Mesendoderm (in vitro differentiated cells): ENCODE measurements around the gene PHAF1.
A peak's percentile ranks its signal among the peaks of the same experiment; 100 is the strongest.

Experiments
- DNase-seq: peaks from one replicate; pipeline ENCODE4 v3.0.0; 2013
- H2AK5ac ChIP-seq: 2 replicates; pipeline ENCODE4 v1.6.1; 2013; ENCODE audit warnings: low read length, inconsistent platforms
- H2BK120ac ChIP-seq: 2 replicates; pipeline ENCODE4 v1.6.1; 2013; ENCODE audit warnings: low read depth, mild to moderate bottlenecking, low read length, moderate library complexity, mixed read lengths
- H2BK15ac ChIP-seq: replicated peaks from 2 replicates; pipeline ENCODE4 v1.6.1; 2013; ENCODE audit warnings: low read depth, mild to moderate bottlenecking, moderate library complexity
- H2BK5ac ChIP-seq: 2 replicates; pipeline ENCODE4 v1.6.1; 2013; ENCODE audit warnings: low read length, inconsistent platforms
- H3K18ac ChIP-seq: 2 replicates; pipeline ENCODE4 v1.6.1; 2013; ENCODE audit warnings: mild to moderate bottlenecking, low read length, mixed read lengths
- H3K23ac ChIP-seq: one replicate; pipeline ENCODE4 v1.6.1; 2013; ENCODE audit warnings: low read length
- H3K27ac ChIP-seq: 2 replicates; pipeline ENCODE4 v1.5.1; 2013; ENCODE audit warnings: low read depth, mild to moderate bottlenecking, inconsistent platforms, low read length, moderate library complexity
- H3K27me3 ChIP-seq: 2 replicates; pipeline ENCODE4 v1.6.1; 2013; ENCODE audit warnings: low read length, control low read depth, mild to moderate bottlenecking, inconsistent platforms; ENCODE audit not compliant: insufficient read depth, poor library complexity
- H3K36me3 ChIP-seq: 2 replicates; pipeline ENCODE4 v1.6.1; 2013; ENCODE audit warnings: low read length, inconsistent platforms; ENCODE audit not compliant: control insufficient read depth, insufficient read depth
- H3K4ac ChIP-seq: one replicate; pipeline ENCODE4 v1.6.1; 2013; ENCODE audit warnings: low read depth, mild to moderate bottlenecking, low read length, moderate library complexity
- H3K4me1 ChIP-seq: 2 replicates; pipeline ENCODE4 v1.6.1; 2013; ENCODE audit warnings: low read depth, low read length, inconsistent platforms; ENCODE audit not compliant: control insufficient read depth
- H3K4me2 ChIP-seq: 2 replicates; pipeline ENCODE4 v1.6.1; 2013; ENCODE audit warnings: low read length
- H3K4me3 ChIP-seq: 2 replicates; pipeline ENCODE4 v1.5.1; 2013; ENCODE audit warnings: mild to moderate bottlenecking, low read length
- H3K56ac ChIP-seq: one replicate; pipeline ENCODE4 v1.6.1; 2013; ENCODE audit warnings: low read length
- H3K79me1 ChIP-seq: 2 replicates; pipeline ENCODE4 v1.6.1; 2013; ENCODE audit warnings: low read length, inconsistent platforms
- H3K79me2 ChIP-seq: 2 replicates; pipeline ENCODE4 v1.6.1; 2013; ENCODE audit warnings: mild to moderate bottlenecking, low read length; ENCODE audit not compliant: control insufficient read depth, insufficient read depth
- H3K9ac ChIP-seq: 2 replicates; pipeline ENCODE4 v1.6.1; 2013; ENCODE audit warnings: low read length, inconsistent platforms
- H4K5ac ChIP-seq: one replicate; pipeline ENCODE4 v1.6.1; 2013; ENCODE audit warnings: low read length
- H4K8ac ChIP-seq: one replicate; pipeline ENCODE4 v1.6.1; 2013; ENCODE audit warnings: low read depth, mild to moderate bottlenecking, control low read depth, low read length, moderate library complexity
- WGBS: extraction: QIAGEN DNeasy Blood & Tissue Kit; methylation state at CpG from one replicate; pipeline ENCODE4 v1.1.7; 2013; ENCODE audit warnings: low lambda C conversion rate, missing lambda C conversion rate; ENCODE audit not compliant: insufficient coverage; ENCODE audit errors: extremely low coverage; 5-methylcytosine and 5-hydroxymethylcytosine counted together

PHAF1 gene

DNA sequence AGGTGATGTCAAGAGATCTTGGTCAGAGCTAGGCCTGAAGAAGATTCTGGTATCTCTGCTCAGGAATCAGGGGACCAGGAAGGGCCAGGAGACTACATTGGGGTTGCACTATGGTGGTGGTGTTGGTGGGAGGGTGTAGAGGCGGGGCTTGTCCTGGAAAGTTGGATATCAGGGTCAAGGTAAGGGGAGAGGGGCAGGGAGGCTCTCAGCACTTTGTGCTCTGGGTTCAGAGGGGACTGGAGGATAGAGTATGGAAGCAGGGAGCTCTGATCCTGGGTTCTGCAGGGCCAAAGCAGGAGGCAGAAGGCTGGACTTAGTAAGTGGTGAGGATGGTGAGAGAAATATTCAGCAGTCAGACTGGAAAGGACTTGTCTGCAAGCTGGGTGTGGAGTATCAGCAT, 63.6 kb downstream of the PHAF1 start:
- Histone ChIP-seq H3K79me1 (no peaks in the 10 kb centered on the region), H3K79me2 (no peaks in the 10 kb centered on the region), H2AK5ac (no peak overlapping the region), H3K4ac (no peak overlapping the region), H2BK120ac (no peak overlapping the region), H3K27me3 (peaks cover 20% of the 10 kb centered on the region), H4K8ac (no peak overlapping the region), H3K27ac (no peak overlapping the region), H3K23ac (no peak overlapping the region), H2BK5ac (no peak overlapping the region), H3K4me1 (peaks cover 8% of the 10 kb centered on the region), H3K9ac (peak overlapping the region; percentile 0), H3K36me3 (no peaks in the 10 kb centered on the region), H3K4me3 (no peak overlapping the region), H4K5ac (no peak overlapping the region), H3K18ac (no peak overlapping the region), H3K56ac (peak overlapping the region; percentile 82), H3K4me2 (no peak overlapping the region), H2BK15ac (no peak overlapping the region)
- no CpG with 5 or more reads among the region's 1 CpG for WGBS
- no peak for DNase-seq

DNA sequence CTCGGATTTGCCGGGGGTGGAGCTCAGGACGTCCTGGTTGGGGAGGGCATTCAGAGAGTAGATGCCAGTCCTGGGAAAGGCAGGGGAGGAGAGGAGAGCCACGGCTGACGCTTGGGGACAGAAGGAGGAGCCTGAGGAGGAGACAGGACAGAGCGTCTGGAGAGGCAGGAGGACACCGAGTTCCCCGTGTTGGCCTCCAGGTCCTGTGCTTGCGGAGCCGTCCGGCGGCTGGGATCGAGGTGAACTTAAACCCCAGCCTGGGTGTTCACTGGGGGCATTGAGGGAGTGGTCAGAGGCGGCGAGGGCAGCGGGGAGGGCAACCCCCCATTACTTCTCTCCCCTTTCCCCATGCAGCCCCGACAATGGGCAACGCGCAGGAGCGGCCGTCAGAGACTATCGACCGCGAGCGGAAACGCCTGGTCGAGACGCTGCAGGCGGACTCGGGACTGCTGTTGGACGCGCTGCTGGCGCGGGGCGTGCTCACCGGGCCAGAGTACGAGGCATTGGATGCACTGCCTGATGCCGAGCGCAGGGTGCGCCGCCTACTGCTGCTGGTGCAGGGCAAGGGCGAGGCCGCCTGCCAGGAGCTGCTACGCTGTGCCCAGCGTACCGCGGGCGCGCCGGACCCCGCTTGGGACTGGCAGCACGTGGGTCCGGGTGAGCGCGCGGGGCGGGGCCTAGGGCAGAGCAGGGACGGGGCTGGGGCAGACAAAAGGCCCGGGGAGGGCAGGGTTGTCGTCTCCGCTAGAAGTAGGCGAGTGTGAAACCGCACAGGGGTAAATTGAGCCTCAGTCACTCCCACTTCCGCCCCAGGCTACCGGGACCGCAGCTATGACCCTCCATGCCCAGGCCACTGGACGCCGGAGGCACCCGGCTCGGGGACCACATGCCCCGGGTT, 64.3 kb downstream of the PHAF1 start:
- no peaks in the 10 kb centered on the region for H3K79me1 ChIP-seq
- H3K4ac ChIP-seq: no peak overlapping the region
- H2AK5ac ChIP-seq: no peak overlapping the region
- H3K36me3 ChIP-seq: no peaks in the 10 kb centered on the region
- H3K4me3 ChIP-seq: peak overlapping the region; percentile 17
- no peak overlapping the region for H3K27ac ChIP-seq
- peaks cover 12% of the 10 kb centered on the region for H3K27me3 ChIP-seq
- H4K8ac ChIP-seq: no peak overlapping the region
- H3K4me2 ChIP-seq: peak overlapping the region; percentile 68
- DNase-seq: peak; percentile 78
- peaks cover 8% of the 10 kb centered on the region for H3K4me1 ChIP-seq
- no peak overlapping the region for H3K23ac ChIP-seq
- no peak overlapping the region for H2BK15ac ChIP-seq
- H3K79me2 ChIP-seq: no peaks in the 10 kb centered on the region
- H3K9ac ChIP-seq: peak overlapping the region; percentile 69
- no peak overlapping the region for H2BK120ac ChIP-seq
- no peak overlapping the region for H4K5ac ChIP-seq
- H3K56ac ChIP-seq: peak overlapping the region; percentile 82
- no peak overlapping the region for H2BK5ac ChIP-seq
- no peak overlapping the region for H3K18ac ChIP-seq
- WGBS: no CpG with 5 or more reads among the region's 71 CpGs

DNA sequence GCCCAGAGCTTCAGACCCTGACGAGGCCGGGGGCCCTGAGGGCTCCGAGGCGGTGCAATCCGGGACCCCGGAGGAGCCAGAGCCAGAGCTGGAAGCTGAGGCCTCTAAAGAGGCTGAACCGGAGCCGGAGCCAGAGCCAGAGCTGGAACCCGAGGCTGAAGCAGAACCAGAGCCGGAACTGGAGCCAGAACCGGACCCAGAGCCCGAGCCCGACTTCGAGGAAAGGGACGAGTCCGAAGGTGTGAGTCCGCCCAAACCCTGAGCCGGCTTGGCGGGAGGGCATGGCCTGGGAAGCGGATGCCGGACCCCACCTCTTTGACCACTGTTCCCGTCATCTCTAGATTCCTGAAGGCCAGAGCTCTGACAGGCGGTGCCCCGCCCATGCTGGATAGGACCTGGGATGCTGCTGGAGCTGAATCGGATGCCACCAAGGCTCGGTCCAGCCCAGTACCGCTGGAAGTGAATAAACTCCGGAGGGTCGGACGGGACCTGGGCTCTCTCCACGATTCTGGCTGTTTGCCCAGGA, 65.0 kb downstream of the PHAF1 start:
- no peak overlapping the region for H2BK5ac ChIP-seq
- H3K18ac ChIP-seq: no peak overlapping the region
- no peak overlapping the region for H4K8ac ChIP-seq
- WGBS: no CpG with 5 or more reads among the region's 31 CpGs
- H3K4me2 ChIP-seq: peak overlapping the region; percentile 68
- H3K4me1 ChIP-seq: peaks cover 8% of the 10 kb centered on the region
- H3K36me3 ChIP-seq: no peaks in the 10 kb centered on the region
- no peak overlapping the region for H3K4ac ChIP-seq
- no peak overlapping the region for H3K23ac ChIP-seq
- H3K9ac ChIP-seq: peak overlapping the region; percentile 69
- peak overlapping the region; percentile 82 for H3K56ac ChIP-seq
- no peak overlapping the region for H2AK5ac ChIP-seq
- no peak overlapping the region for H2BK15ac ChIP-seq
- no peak overlapping the region for H3K27ac ChIP-seq
- no peak overlapping the region for H2BK120ac ChIP-seq
- H4K5ac ChIP-seq: no peak overlapping the region
- no peaks in the 10 kb centered on the region for H3K79me1 ChIP-seq
- H3K27me3 ChIP-seq: peaks cover 9% of the 10 kb centered on the region
- H3K4me3 ChIP-seq: no peak overlapping the region
- H3K79me2 ChIP-seq: no peaks in the 10 kb centered on the region
- DNase-seq: no peak

DNA sequence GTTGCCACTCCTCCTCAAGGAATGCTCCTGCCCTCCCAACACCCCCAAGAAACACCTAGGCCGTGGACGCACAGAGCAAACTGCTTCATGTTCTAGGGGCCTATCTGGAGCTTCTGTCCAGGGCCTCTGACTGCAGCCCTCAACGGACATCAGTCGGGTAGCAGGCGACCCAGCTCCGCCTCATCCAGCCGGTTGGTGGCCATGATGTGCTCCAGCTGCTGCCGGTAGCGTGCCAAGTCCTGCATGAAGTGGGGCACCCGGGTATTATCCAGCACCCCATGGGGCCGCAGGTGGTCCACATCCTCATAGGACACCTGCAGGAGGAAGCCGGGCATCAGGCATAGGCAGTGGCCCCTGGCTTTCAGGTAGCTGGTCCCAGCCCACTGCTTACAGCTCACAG, 66.9 kb downstream of the PHAF1 start:
- Histone ChIP-seq H3K79me1 (no peaks in the 10 kb centered on the region), H4K8ac (no peak overlapping the region), H4K5ac (no peak overlapping the region), H3K9ac (no peak overlapping the region), H3K4ac (no peak overlapping the region), H3K4me2 (no peak overlapping the region), H2BK120ac (no peak overlapping the region), H3K4me1 (peaks cover 2% of the 10 kb centered on the region), H3K23ac (no peak overlapping the region), H2BK15ac (no peak overlapping the region), H3K56ac (no peak overlapping the region), H2AK5ac (no peak overlapping the region), H2BK5ac (no peak overlapping the region), H3K18ac (no peak overlapping the region), H3K4me3 (no peak overlapping the region), H3K36me3 (no peaks in the 10 kb centered on the region), H3K27me3 (peaks cover 9% of the 10 kb centered on the region), H3K27ac (no peak overlapping the region), H3K79me2 (no peaks in the 10 kb centered on the region)
- no peak for DNase-seq
- WGBS: no CpG with 5 or more reads among the region's 12 CpGs

DNA sequence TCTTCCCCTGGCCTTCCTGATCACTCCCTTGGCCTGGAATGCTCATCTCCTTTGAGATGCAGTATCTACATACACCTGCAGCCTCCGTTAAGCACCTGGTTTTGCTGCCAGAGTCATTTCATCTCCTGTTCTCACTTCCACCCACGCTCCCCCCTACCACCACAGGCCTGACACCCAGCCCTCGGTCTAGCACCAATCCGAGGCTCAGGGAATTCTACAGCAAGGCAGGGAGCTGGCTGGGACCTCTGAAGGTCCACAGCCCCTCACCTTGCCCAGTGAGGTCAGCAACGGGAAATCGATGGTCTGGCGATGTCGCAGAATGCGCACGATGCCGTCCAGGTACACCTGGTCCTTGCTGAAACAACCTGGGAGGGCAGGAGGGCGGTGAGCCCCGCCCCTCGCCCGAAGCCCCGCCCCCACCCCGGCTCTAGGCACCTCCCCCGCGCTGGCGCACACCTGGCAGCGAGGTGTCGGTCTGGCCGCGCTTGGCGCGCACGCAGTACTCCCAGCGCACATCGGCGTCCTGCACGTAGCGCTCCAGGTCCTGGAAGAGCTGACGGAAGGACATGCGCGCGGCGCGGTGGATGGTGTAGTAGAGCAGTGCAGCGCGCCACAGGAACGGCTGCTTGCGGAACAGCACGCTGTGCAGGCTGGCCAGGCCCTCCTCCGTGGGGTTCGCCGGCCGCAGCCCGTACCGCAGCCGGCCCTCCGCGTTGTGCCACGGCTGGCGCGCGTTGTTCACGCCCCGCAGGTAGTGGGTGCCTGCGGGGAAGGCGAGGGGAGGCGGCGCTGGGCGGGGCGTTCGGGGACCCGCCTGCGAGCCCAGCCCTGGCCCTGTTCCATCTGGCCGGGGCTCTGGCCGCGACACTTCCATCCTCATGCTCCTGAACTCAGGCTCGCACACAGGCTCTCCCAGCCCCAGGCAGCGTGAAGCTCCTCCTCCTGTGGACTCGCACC, 68.3 kb downstream of the PHAF1 start:
- peak; percentile 92 for DNase-seq
- Histone ChIP-seq H3K4me3 (no peak overlapping the region), H2BK120ac (no peak overlapping the region), H2AK5ac (no peak overlapping the region), H4K5ac (no peak overlapping the region), H3K79me2 (no peaks in the 10 kb centered on the region), H3K9ac (peak overlapping the region; percentile 68), H2BK15ac (no peak overlapping the region), H3K4me2 (peak overlapping the region; percentile 94), H4K8ac (no peak overlapping the region), H3K18ac (no peak overlapping the region), H3K4me1 (peaks cover 5% of the 10 kb centered on the region), H3K36me3 (no peaks in the 10 kb centered on the region), H3K27ac (no peak overlapping the region), H3K4ac (no peak overlapping the region), H3K56ac (peak overlapping the region; percentile 87), H3K23ac (no peak overlapping the region), H3K27me3 (peaks cover 9% of the 10 kb centered on the region), H2BK5ac (no peak overlapping the region), H3K79me1 (peaks cover 3% of the 10 kb centered on the region)
- no CpG with 5 or more reads among the region's 73 CpGs for WGBS
